Hepatocyte (in vitro differentiated cells): ENCODE results near the gene TMEM185A. TPM values are rescaled to one million over a fixed set of nuclear protein-coding genes. Genes with fewer than 3 reads are reported as not detected.
"Not testable (repeated sequence)": the region's sequence is repeated elsewhere in the genome, so short reads cannot be mapped to it uniquely, and the experiment has no call there.

Experiments
- DNase-seq: peaks from one replicate; pipeline ENCODE4 v3.0.0-alpha.2; 2016; ENCODE audit warnings: low spot score
- H2AFZ ChIP-seq: fragments of 200-600 bp; sonication (generic); 2 replicates; pipeline ENCODE4 v1.6.0; 2016; ENCODE audit warnings: antibody characterized with exemption, mild to moderate bottlenecking
- H3K27ac ChIP-seq: fragments of 200-600 bp; sonication (generic); 2 replicates; pipeline ENCODE4 v1.5.1; 2016; ENCODE audit warnings: mild to moderate bottlenecking
- H3K27me3 ChIP-seq: fragments of 200-600 bp; sonication (generic); 2 replicates; pipeline ENCODE4 v1.6.1; 2016
- H3K36me3 ChIP-seq: fragments of 200-600 bp; sonication (generic); replicated peaks from 2 replicates; pipeline ENCODE4 v1.5.1; 2016; ENCODE audit warnings: low read depth; ENCODE audit not compliant: insufficient read depth
- H3K4me1 ChIP-seq: fragments of 200-600 bp; sonication (generic); 2 replicates; pipeline ENCODE4 v1.5.1; 2016; ENCODE audit warnings: mild to moderate bottlenecking, moderate library complexity; ENCODE audit not compliant: insufficient read depth
- H3K4me2 ChIP-seq: fragments of 200-600 bp; sonication (generic); 2 replicates; pipeline ENCODE4 v1.6.0; 2016
- H3K4me3 ChIP-seq: fragments of 200-600 bp; sonication (generic); 2 replicates; pipeline ENCODE4 v1.5.1; 2016; ENCODE audit warnings: mild to moderate bottlenecking
- H3K79me2 ChIP-seq: fragments of 200-600 bp; sonication (generic); 2 replicates; pipeline ENCODE4 v1.6.0; 2017; ENCODE audit warnings: mild to moderate bottlenecking
- H3K9me2 ChIP-seq: fragments of 200-600 bp; sonication (generic); replicated peaks from 2 replicates; pipeline ENCODE4 v1.6.0; 2017; ENCODE audit warnings: mild to moderate bottlenecking; ENCODE audit not compliant: insufficient read depth
- H3K9me3 ChIP-seq: fragments of 200-600 bp; sonication (generic); 2 replicates; pipeline ENCODE4 v1.5.1; 2016; ENCODE audit warnings: low read depth, mild to moderate bottlenecking
- H4K20me1 ChIP-seq: fragments of 200-600 bp; sonication (generic); 2 replicates; pipeline ENCODE4 v1.6.0; 2016; ENCODE audit warnings: mild to moderate bottlenecking; ENCODE audit not compliant: insufficient read depth, poor library complexity, severe bottlenecking
- EZH2 ChIP-seq: fragments of 200-600 bp; sonication (generic); IDR thresholded peaks from 2 replicates; pipeline ENCODE4 v1.6.1; 2016; ENCODE audit warnings: antibody characterized with exemption, mild to moderate bottlenecking, borderline replicate concordance
- EZH2phosphoT487 ChIP-seq: fragments of 200-600 bp; sonication (generic); IDR thresholded peaks from one replicate; pipeline ENCODE4 v1.6.1; 2018; ENCODE audit warnings: antibody characterized with exemption, mild to moderate bottlenecking, low read depth, moderate library complexity; ENCODE audit not compliant: unreplicated experiment, severe bottlenecking
- WGBS: methylation state at CpG from one replicate; pipeline ENCODE4 v1.1.6; 2016; ENCODE audit warnings: low lambda C conversion rate; ENCODE audit errors: missing lambda C conversion rate; 5-methylcytosine and 5-hydroxymethylcytosine counted together
- polyA plus RNA-seq: library from polyadenylated mRNA; unstranded; fragments of >200 nt; fragmentation: Nextera tagmentation; extraction: Ambion mirVana; gene quantifications from 2 replicates; pipeline ENCODE4 v1.2.1, GENCODE V29; 2016
- total RNA-seq: library from RNA; depleted of rRNA; stranded (reverse); fragments of >200 nt; gene quantifications from 2 replicates; pipeline ENCODE4 v1.2.3, GENCODE V29; 2014
- TF ChIP-seq, protein P1 (sequence below): fragments of 200-600 bp; sonication (generic); IDR thresholded peaks from 2 replicates; pipeline ENCODE4 v1.5.1; 2016; ENCODE audit warnings: antibody characterized with exemption, mild to moderate bottlenecking; ENCODE audit not compliant: poor library complexity

The TMEM185A gene
- total and polyA plus RNA-seq, 2 experiments from 2014 or later, result 45.6 to 45.7 TPM

DNA sequence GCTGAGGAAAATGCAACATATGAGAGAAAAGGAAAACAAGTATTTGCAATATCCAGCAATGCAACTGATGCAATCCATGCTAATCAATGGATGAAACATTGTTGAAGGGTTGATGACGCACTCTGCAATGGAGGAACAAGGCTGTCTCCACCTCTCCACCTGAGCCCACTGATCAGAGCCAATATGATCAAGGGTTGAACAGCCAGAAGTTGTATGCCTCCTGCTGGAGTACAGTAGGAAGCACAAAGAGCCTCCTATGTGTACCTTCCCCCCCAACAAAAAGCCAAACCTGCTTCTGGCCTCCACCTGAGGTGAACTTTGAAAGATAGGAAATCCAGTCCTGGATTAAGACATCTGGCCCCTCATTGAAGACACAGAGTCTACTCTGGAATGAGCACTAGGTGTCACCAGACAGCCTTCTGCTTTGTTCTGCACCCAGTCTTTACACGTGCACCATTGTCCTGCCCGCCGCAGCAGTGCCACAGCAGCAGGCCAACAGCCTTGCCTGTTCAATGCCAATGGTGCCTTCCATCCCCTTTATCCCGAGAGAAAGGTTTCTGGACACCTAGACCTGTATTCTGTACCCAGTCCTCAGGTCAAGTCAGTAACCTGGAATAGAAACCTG is 24.8 kb upstream of the TMEM185A start:
- H3K9me3 ChIP-seq, DNase-seq, H3K27ac ChIP-seq, H3K79me2 ChIP-seq, H3K4me3 ChIP-seq, H3K9me2 ChIP-seq, H3K4me1 ChIP-seq, H4K20me1 ChIP-seq, H3K36me3 ChIP-seq, H3K4me2 ChIP-seq, H2AFZ ChIP-seq, H3K27me3 ChIP-seq: not testable (repeated sequence)
- 20% methylated on average over 1 of the region's 5 CpGs for WGBS

DNA sequence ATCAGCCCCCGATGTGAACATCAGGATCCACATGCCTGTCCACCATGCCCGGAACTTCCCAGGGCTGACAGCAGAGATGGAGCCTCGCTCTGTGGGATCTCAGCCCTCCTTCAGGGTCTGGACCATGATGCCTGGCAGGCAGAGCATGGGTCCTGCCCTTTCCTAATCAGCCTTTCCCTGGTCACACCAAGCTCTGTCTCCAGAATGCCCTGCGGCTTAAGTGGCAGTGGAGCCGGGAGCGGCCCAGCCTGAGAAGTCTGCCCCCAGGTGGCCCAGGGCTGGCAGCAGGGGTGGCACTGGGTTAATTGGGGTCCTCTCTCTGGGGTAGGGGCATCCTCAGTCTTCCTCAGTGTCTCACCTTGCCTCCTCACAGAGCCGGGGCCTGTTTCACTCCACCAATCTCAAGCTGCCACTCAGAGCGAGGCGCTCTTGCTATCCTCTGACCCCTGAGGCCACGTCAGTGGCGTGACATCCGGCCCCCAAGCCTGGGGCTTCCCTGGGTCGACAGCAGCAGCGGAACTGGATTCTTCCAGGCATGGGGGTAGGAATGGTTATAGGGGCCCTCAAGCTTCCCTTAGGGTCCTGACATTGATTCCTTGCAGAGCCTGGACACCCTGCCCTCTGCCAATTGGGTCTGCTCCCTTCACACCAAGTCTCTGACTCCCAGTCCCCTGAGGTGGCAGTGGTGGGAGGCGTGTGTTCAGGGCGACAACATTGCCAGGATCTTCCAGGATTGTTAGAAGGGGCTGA is 20.8 kb upstream of the TMEM185A start:
- no peaks in the 10 kb centered on the region for H4K20me1 ChIP-seq
- H3K36me3 ChIP-seq, result no peaks in the 10 kb centered on the region
- H3K4me2 ChIP-seq, result no peak overlapping the region
- TF ChIP-seq, protein P1, sequence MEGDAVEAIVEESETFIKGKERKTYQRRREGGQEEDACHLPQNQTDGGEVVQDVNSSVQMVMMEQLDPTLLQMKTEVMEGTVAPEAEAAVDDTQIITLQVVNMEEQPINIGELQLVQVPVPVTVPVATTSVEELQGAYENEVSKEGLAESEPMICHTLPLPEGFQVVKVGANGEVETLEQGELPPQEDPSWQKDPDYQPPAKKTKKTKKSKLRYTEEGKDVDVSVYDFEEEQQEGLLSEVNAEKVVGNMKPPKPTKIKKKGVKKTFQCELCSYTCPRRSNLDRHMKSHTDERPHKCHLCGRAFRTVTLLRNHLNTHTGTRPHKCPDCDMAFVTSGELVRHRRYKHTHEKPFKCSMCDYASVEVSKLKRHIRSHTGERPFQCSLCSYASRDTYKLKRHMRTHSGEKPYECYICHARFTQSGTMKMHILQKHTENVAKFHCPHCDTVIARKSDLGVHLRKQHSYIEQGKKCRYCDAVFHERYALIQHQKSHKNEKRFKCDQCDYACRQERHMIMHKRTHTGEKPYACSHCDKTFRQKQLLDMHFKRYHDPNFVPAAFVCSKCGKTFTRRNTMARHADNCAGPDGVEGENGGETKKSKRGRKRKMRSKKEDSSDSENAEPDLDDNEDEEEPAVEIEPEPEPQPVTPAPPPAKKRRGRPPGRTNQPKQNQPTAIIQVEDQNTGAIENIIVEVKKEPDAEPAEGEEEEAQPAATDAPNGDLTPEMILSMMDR, result no peak
- TF ChIP-seq EZH2phosphoT487 (no peak), EZH2 (no peak)
- H3K27ac ChIP-seq, result no peak overlapping the region
- H3K9me3 ChIP-seq, result no peaks in the 10 kb centered on the region
- H2AFZ ChIP-seq, result no peak overlapping the region
- WGBS, result 76% methylated on average over 16 of the region's 16 CpGs
- no peaks in the 10 kb centered on the region for H3K9me2 ChIP-seq
- no peaks in the 10 kb centered on the region for H3K27me3 ChIP-seq
- no peaks in the 10 kb centered on the region for H3K4me1 ChIP-seq
- no peaks in the 10 kb centered on the region for H3K79me2 ChIP-seq
- DNase-seq, result no peak
- H3K4me3 ChIP-seq, result no peak overlapping the region

DNA sequence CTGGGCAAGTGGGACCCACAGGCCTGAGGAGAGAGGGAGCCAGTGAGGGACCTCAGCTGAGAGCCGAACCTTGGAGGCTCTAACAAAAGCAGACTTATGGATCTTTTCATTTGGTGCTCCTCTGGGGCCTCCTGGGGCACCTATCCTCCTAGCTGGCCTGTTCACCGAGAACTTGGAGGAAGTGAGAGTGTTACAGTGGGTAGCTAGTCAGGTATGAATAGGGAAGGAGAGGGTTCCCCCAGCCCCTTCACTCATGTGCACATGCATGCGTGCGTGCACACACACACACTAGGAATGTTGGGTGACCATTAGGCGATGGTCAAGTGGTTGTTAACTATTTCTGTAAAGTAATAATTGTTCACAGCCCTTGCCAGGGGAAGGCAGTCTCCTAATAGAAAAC is 18.6 kb upstream of the TMEM185A start:
- DNase-seq, result no peak
- no peak overlapping the region for H3K4me2 ChIP-seq
- no peaks in the 10 kb centered on the region for H3K9me3 ChIP-seq
- no peaks in the 10 kb centered on the region for H3K9me2 ChIP-seq
- no peak overlapping the region for H3K4me3 ChIP-seq
- no peaks in the 10 kb centered on the region for H3K79me2 ChIP-seq
- TF ChIP-seq EZH2, result no peak
- TF ChIP-seq, protein P1, result no peak
- no peak for TF ChIP-seq EZH2phosphoT487
- no peaks in the 10 kb centered on the region for H3K4me1 ChIP-seq
- no peaks in the 10 kb centered on the region for H3K36me3 ChIP-seq
- H4K20me1 ChIP-seq, result no peaks in the 10 kb centered on the region
- H3K27me3 ChIP-seq, result no peaks in the 10 kb centered on the region
- 82% methylated on average over 5 of the region's 5 CpGs for WGBS
- no peak overlapping the region for H3K27ac ChIP-seq
- no peak overlapping the region for H2AFZ ChIP-seq

DNA sequence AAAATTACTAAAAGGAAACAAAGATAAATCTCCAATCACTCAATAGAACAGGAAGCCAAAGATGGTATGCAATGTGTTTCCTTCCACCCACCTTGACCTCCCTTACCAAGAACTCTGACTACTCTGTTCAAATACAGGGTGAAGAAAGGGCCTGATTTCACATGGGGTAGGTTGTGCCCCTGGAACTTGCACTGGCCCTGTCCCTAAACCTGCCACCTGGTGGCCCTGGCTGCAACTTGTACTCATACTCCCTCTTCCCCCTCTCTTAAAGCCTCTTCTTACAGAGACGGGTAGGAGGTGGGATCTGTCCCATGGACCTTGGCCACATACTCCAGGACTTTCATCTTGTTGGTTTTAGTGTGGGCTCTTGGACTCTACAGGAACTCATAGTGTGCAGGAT is 17.3 kb upstream of the TMEM185A start:
- H3K79me2 ChIP-seq, result no peaks in the 10 kb centered on the region
- H3K27ac ChIP-seq, result no peak overlapping the region
- DNase-seq, result no peak
- H4K20me1 ChIP-seq, result no peaks in the 10 kb centered on the region
- H2AFZ ChIP-seq, result no peak overlapping the region
- no peaks in the 10 kb centered on the region for H3K4me1 ChIP-seq
- no peak overlapping the region for H3K4me3 ChIP-seq
- TF ChIP-seq, protein P1, result no peak
- TF ChIP-seq EZH2 (no peak), EZH2phosphoT487 (no peak)
- 45% methylated on average over 1 of the region's 1 CpG for WGBS
- no peaks in the 10 kb centered on the region for H3K36me3 ChIP-seq
- no peaks in the 10 kb centered on the region for H3K9me2 ChIP-seq
- H3K27me3 ChIP-seq, result no peaks in the 10 kb centered on the region
- H3K4me2 ChIP-seq, result no peak overlapping the region
- no peaks in the 10 kb centered on the region for H3K9me3 ChIP-seq
